ENCODE data around the gene LMO4.

DNA sequence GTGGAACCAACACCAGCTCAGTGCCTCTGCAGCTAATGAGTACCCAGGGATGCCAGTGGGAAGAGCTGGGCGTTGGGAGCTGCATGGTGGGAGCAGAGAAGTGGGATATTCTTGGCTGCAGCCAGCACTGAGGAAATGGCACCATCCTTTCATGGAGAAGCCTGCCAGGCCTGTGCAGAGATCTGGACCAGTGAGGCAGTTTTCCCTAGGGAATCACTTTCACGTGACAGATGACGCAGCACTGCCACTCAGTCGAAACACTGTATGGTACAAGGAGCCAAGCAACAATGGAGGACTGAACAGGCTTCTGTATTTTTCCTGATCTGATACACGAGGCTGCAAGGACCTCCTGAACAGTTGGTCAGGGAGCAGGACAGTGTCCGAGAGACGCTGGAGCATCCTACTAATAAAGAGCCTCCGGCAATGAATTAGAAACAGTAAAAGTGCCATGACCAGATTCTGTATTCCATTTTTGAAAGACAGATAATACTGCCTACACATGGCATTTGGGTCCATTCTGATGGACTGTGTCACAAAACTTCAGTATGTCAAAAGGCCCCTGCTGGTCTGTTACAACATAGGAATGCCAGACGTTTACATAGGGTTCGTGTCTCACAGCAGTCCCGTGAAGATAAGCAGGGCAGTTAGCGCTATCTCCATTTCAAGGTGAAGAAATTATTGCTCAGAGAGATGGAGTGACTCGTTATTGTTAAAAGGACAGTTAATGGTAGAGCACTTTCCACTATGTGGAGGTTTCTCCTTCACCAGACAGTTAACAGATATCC is 44.0 kb upstream of the LMO4 start:
- TF ChIP-seq POLR2A (IDR thresholded peaks at IDR 0.05) (no peak), CTCF (IDR thresholded peaks at IDR 0.05) (no peak)
